Kidney (tissue), 14 donors: Measurements from ENCODE around the gene VPS39. TPM values are rescaled to one million over a fixed set of nuclear protein-coding genes. Genes with fewer than 3 reads are reported as not detected.

Source experiments
- DNase-seq, 5 donors: peaks; one replicate each; pipeline ENCODE4 v3.0.0-alpha.2; 2013 to 2020
- FAIRE-seq: peaks from 2 replicates; lab custom pipeline; 2012; peaks lifted over from hg19 to GRCh38; lab: Jason Lieb, UNC
- H3K27ac ChIP-seq, 2 donors: one replicate each; pipeline ENCODE4 v1.7.0; 2013; ENCODE audit warnings: low read depth in 2 of 2, low read length in 2 of 2, inconsistent platforms in 1 of 2
- H3K27me3 ChIP-seq: one replicate; pipeline ENCODE4 v1.7.1; 2013; ENCODE audit warnings: low read length, inconsistent platforms; ENCODE audit not compliant: control insufficient read depth, insufficient read depth
- H3K36me3 ChIP-seq, 3 donors: one replicate each; pipeline versions ENCODE4 v1.7.0 to v1.7.1; 2013; ENCODE audit warnings: low read length in 3 of 3, control low read depth in 1 of 3, inconsistent platforms in 1 of 3; ENCODE audit not compliant: insufficient read depth in 3 of 3, control insufficient read depth in 2 of 3
- H3K4me1 ChIP-seq, 3 donors: one replicate each; pipeline versions ENCODE4 v1.7.0 to v1.7.1; 2013; ENCODE audit warnings: low read length in 3 of 3, inconsistent platforms in 1 of 3, low read depth in 1 of 3; ENCODE audit not compliant: control insufficient read depth in 2 of 3, insufficient read depth in 2 of 3
- H3K4me3 ChIP-seq, 3 donors: one replicate each; pipeline versions ENCODE4 v1.7.0 to v1.8.1; 2013; ENCODE audit warnings: low read length in 3 of 3, control low read depth in 1 of 3, inconsistent platforms in 1 of 3
- H3K9ac ChIP-seq, 3 donors: one replicate each; pipeline versions ENCODE4 v1.7.0 to v1.7.1; 2013; ENCODE audit warnings: low read length in 3 of 3, control low read depth in 1 of 3, inconsistent platforms in 1 of 3
- H3K9me3 ChIP-seq, 3 donors: one replicate each; pipeline versions ENCODE4 v1.7.0 to v1.7.1; 2013; ENCODE audit warnings: low read length in 3 of 3, control low read depth in 1 of 3, inconsistent platforms in 1 of 3; ENCODE audit not compliant: control insufficient read depth in 2 of 3, insufficient read depth in 1 of 3
- intact Hi-C: fragments of 100-400 bp; cut with DNase I; formaldehyde crosslinking; loops from one replicate; pipeline ENCODE4 v1.11.1; 2022
- polyA plus RNA-seq: library from polyadenylated mRNA; stranded (reverse); fragments of 350-450 nt; fragmentation: Illumina TruSeq; extraction: RNeasy Lipid Tissue Mini Kit (QIAGEN cat#74804); gene quantifications from one replicate; pipeline ENCODE4 v1.2.3, GENCODE V29; 2014; ENCODE audit warnings: low read depth, low replicate concordance; ENCODE audit not compliant: insufficient read depth
- total RNA-seq: library from RNA; stranded (reverse); fragmentation: NEBNext Ultra II Directional; extraction: Animal tissue kit (Norgen Biotek cat#: 25700); gene quantifications from one replicate; pipeline ENCODE4 v1.2.1, GENCODE V29; 2021
- TF ChIP-seq, protein P1 (sequence below): IDR thresholded peaks from 3 replicates; pipeline ENCODE4 v1.5.1; 2012; ENCODE audit warnings: mild to moderate bottlenecking, moderate library complexity, borderline replicate concordance; ENCODE audit not compliant: insufficient read depth; ENCODE audit errors: extremely low read depth
- donor health status: control.
- donor health status: control.
- donor health status: control.
- donor health status: control.
- donor health status: control.
- donor health status: DM: yes; HTN: yes; CAD: no.
- donor health status: Normal renal cell carcinoma (clear cell type).

Gene VPS39
- total and polyA plus RNA-seq, 2 donors from 2014 or later: 33.1 to 70.9 TPM

DNA sequence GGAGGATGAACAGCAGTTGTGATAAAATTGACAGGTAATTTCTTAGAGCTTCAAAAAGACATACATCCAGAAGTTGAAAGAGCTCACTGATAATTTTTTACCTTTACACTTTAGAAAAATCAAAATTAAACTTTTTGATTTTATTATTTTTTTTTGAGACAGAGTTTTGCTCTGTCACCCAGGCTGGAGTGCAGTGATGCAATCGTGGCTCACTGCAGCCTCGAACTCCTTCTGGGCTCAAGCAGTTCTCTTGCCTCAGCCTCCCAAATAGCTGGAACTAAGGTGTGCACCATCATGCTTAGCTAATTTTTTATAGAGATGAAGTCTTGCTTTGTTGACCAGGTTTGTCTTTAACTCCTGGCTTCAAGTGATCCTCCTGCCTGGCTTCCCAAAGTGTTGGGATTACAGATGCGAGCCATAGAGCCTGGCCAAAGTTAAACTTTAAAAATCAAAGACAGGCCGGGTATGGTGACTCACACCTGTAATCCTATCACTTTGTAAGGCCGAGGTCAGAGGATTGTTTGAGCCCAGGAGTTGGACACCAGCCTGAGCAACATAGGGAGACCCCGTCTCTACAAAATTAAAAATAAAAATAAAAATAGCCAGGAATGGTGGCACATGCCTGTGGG, 73.4 kb downstream of the VPS39 start:
- no peak overlapping the region for H3K4me3 ChIP-seq
- no peaks in the 10 kb centered on the region for H3K36me3 ChIP-seq
- H3K9me3 ChIP-seq: peaks cover 0 to 10% (median 0%) of the 10 kb centered on the region in 3 donors
- FAIRE-seq: no peak
- no peak overlapping the region for H3K9ac ChIP-seq
- intact Hi-C loops: no loop called here
- no peaks in the 10 kb centered on the region for H3K27me3 ChIP-seq
- DNase-seq: no peak
- no peak overlapping the region for H3K27ac ChIP-seq
- TF ChIP-seq, protein P1, sequence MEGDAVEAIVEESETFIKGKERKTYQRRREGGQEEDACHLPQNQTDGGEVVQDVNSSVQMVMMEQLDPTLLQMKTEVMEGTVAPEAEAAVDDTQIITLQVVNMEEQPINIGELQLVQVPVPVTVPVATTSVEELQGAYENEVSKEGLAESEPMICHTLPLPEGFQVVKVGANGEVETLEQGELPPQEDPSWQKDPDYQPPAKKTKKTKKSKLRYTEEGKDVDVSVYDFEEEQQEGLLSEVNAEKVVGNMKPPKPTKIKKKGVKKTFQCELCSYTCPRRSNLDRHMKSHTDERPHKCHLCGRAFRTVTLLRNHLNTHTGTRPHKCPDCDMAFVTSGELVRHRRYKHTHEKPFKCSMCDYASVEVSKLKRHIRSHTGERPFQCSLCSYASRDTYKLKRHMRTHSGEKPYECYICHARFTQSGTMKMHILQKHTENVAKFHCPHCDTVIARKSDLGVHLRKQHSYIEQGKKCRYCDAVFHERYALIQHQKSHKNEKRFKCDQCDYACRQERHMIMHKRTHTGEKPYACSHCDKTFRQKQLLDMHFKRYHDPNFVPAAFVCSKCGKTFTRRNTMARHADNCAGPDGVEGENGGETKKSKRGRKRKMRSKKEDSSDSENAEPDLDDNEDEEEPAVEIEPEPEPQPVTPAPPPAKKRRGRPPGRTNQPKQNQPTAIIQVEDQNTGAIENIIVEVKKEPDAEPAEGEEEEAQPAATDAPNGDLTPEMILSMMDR: no peak
- no peaks in the 10 kb centered on the region for H3K4me1 ChIP-seq

DNA sequence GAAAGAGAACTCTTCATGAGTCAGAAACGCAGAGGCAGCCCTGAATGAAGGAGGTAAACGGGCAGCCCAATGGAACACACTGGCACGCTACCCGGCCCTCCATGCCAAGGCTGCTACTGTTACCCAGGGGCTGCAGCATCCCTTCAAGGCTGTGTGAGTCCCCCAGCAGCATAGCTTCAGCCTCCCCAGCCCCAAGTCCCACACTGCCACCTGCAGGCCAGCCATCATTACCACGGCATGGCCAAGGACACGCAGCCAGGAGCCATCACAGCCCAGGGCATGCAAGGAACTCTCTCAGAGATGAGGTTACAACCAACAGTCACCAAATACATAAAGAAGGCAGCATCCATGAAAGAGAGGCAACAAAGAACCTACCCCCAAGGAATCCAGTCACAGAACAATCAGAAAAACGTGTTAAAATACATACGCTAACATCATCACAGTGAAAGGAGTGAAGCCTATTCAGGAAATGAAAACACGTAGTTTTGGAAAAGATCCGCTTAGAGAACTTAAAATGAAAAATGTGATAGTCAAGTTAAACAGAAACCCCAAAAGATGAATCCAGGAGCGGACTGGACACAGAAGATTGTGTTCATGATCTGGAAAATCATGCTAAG, 74.1 kb downstream of the VPS39 start:
- FAIRE-seq (no peak), DNase-seq (no peak)
- TF ChIP-seq, protein P1: no peak
- no peaks in the 10 kb centered on the region for H3K36me3 ChIP-seq
- H3K4me1 ChIP-seq: no peaks in the 10 kb centered on the region
- peaks cover 0 to 3% (median 0%) of the 10 kb centered on the region in 3 donors for H3K9me3 ChIP-seq
- intact Hi-C loops: no loop called here
- no peak overlapping the region for H3K27ac ChIP-seq
- no peak overlapping the region for H3K9ac ChIP-seq
- no peak overlapping the region for H3K4me3 ChIP-seq
- H3K27me3 ChIP-seq: no peaks in the 10 kb centered on the region

DNA sequence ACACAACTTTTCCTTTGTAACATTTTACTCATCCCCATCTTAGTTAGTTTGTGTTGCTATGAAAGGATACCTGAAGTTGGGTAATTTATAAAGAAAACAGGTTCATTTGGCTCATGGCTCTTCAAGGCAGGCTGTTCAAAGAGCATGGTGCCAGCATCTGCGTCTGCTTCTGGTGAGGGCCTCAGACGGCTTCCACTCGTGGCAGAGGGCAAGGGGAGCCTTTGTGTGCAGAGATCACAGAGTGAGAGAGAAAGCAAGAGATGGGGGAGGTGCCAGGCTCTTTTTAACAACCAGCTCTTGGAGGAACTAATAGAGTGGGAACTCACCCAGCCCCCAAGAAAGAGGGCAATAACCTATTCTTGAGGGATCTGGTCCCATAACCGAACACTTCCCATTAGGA, 74.7 kb downstream of the VPS39 start:
- TF ChIP-seq, protein P1: no peak
- H3K4me3 ChIP-seq: no peak overlapping the region
- FAIRE-seq (no peak), DNase-seq (no peak)
- H3K27ac ChIP-seq: no peak overlapping the region
- H3K9me3 ChIP-seq: no peaks in the 10 kb centered on the region
- no peaks in the 10 kb centered on the region for H3K36me3 ChIP-seq
- no peaks in the 10 kb centered on the region for H3K4me1 ChIP-seq
- intact Hi-C loops: no loop called here
- H3K27me3 ChIP-seq: no peaks in the 10 kb centered on the region
- H3K9ac ChIP-seq: no peak overlapping the region
